Keratinocyte (primary cell): ENCODE data around the gene DLG5. TPM values are rescaled to one million over a fixed set of nuclear protein-coding genes. Genes with fewer than 3 reads are reported as not detected.

Experiments used
- DNase-seq: peaks from one replicate; pipeline ENCODE4 v3.0.0-alpha.2; 2011; ENCODE audit warnings: low read depth, missing footprints, low spot score
- FAIRE-seq: peaks from 2 replicates; lab custom pipeline; 2011; peaks lifted over from hg19 to GRCh38; lab: Jason Lieb, UNC
- H2AFZ ChIP-seq: 2 replicates; pipeline ENCODE4 v1.6.0; 2012; ENCODE audit warnings: low read length, control low read depth, inconsistent platforms; ENCODE audit not compliant: control insufficient read depth
- H3K27ac ChIP-seq: 2 replicates; pipeline ENCODE4 v1.5.1; 2011; ENCODE audit warnings: low read length; ENCODE audit not compliant: control insufficient read depth, insufficient read depth
- H3K27me3 ChIP-seq: 3 replicates; pipeline ENCODE4 v1.6.0; 2011; ENCODE audit warnings: low read length; ENCODE audit not compliant: control insufficient read depth, insufficient read depth; ENCODE audit errors: extremely low read depth
- H3K36me3 ChIP-seq, 2 experiments: 2 replicates in 1 of 2; 3 replicates in 1 of 2; pipeline ENCODE4 v1.5.1; 2011; ENCODE audit warnings: low read length in 2 of 2, mild to moderate bottlenecking in 1 of 2; ENCODE audit not compliant: control insufficient read depth in 2 of 2, insufficient read depth in 2 of 2; ENCODE audit errors: extremely low read depth in 1 of 2
- H3K4me1 ChIP-seq: 3 replicates; pipeline ENCODE4 v1.5.1; 2011; ENCODE audit warnings: low read length; ENCODE audit not compliant: control insufficient read depth, insufficient read depth; ENCODE audit errors: extremely low read depth
- H3K4me2 ChIP-seq: 3 replicates; pipeline ENCODE4 v1.6.0; 2011; ENCODE audit warnings: low read depth, low read length; ENCODE audit not compliant: control insufficient read depth, insufficient read depth; ENCODE audit errors: extremely low read depth
- H3K4me3 ChIP-seq, 3 experiments: fragments of 200-600 bp in 1 of 3; sonication (generic) in 1 of 3; 2 replicates in 2 of 3; 3 replicates in 1 of 3; pipeline ENCODE4 v1.5.1; 2011 to 2016; ENCODE audit warnings: low read length in 3 of 3, mild to moderate bottlenecking in 3 of 3, control low read depth in 2 of 3, inconsistent platforms in 1 of 3, low read depth in 1 of 3, mixed read lengths in 1 of 3, mixed run types in 1 of 3, moderate library complexity in 1 of 3; ENCODE audit not compliant: control insufficient read depth in 2 of 3, insufficient read depth in 2 of 3; ENCODE audit errors: extremely low read depth in 1 of 3
- H3K79me2 ChIP-seq: 2 replicates; pipeline ENCODE4 v1.6.0; 2012; ENCODE audit warnings: low read length; ENCODE audit not compliant: control insufficient read depth, insufficient read depth
- H3K9ac ChIP-seq: 3 replicates; pipeline ENCODE4 v1.6.0; 2011; ENCODE audit warnings: low read length; ENCODE audit not compliant: control insufficient read depth, insufficient read depth; ENCODE audit errors: extremely low read depth
- H3K9me1 ChIP-seq: 3 replicates; pipeline ENCODE4 v1.6.0; 2011; ENCODE audit warnings: low read length; ENCODE audit not compliant: control insufficient read depth, insufficient read depth; ENCODE audit errors: extremely low read depth
- H3K9me3 ChIP-seq: 2 replicates; pipeline ENCODE4 v1.5.1; 2012; ENCODE audit warnings: low read depth, low read length; ENCODE audit not compliant: control insufficient read depth
- H4K20me1 ChIP-seq: 3 replicates; pipeline ENCODE4 v1.6.0; 2011; ENCODE audit warnings: low read length; ENCODE audit not compliant: control insufficient read depth, insufficient read depth; ENCODE audit errors: extremely low read depth
- CTCF ChIP-seq, 3 experiments: IDR thresholded peaks in 1 of 3; conservative IDR thresholded peaks in 1 of 3; optimal IDR thresholded peaks in 1 of 3; 2 replicates in 2 of 3; 3 replicates in 1 of 3; pipeline versions ENCODE3 to v1.5.1; 2011; ENCODE audit warnings: low read length in 3 of 3, mild to moderate bottlenecking in 3 of 3, moderate library complexity in 2 of 3, control low read depth in 1 of 3, inconsistent platforms in 1 of 3; ENCODE audit not compliant: insufficient read depth in 2 of 3; ENCODE audit errors: extremely low read depth in 1 of 3
- EZH2 ChIP-seq: IDR thresholded peaks from one replicate; pipeline ENCODE4 v1.6.1; 2012; ENCODE audit warnings: inconsistent platforms, mild to moderate bottlenecking, low read length, moderate library complexity
- dilution Hi-C: fragments of 300-500 bp; cut with MboI; formaldehyde crosslinking; loops from one replicate; pipeline ENCODE4 v1.7.0; 2020; ENCODE audit warnings: low sequenced_read_pairs; ENCODE audit not compliant: extremely low pct_ligation_motif_present
- polyA plus RNA-seq, 5 experiments: library from polyadenylated mRNA; depleted of rRNA in 3 of 5; stranded (reverse) in 3 of 5; stranded (forward) in 1 of 5; unstranded in 1 of 5; fragments of >200 nt; gene quantifications; 1 replicate in 1 of 5; 2 replicates in 3 of 5; 3 replicates in 1 of 5; pipeline versions ENCODE4 v1.2.1 to v1.2.3, GENCODE V29; 2011 to 2012; ENCODE audit warnings: missing spikeins in 2 of 5, low read depth in 1 of 5, low replicate concordance in 1 of 5

Gene DLG5
- polyA plus RNA-seq, 1 donor (not counting 4 experiments of a cell fraction or from before 2014, with no cell fraction given), result 17.2 TPM

GRCh38 chr10:77868523-77868922 is 58.0 kb downstream of the DLG5 start:
- Histone ChIP-seq H2AFZ (no peak overlapping the region), H3K79me2 (peaks cover 36% of the 10 kb centered on the region), H3K36me3 (peaks cover 11 to 20% of the 10 kb centered on the region in 2 experiments), H3K27ac (peak overlapping the region; percentile 17), H3K27me3 (no peaks in the 10 kb centered on the region), H3K9ac (no peak overlapping the region), H3K9me1 (no peaks in the 10 kb centered on the region), H3K9me3 (no peaks in the 10 kb centered on the region), H3K4me1 (peaks cover 88% of the 10 kb centered on the region), H3K4me2 (no peak overlapping the region), H3K4me3 (no peak overlapping the region), H4K20me1 (no peaks in the 10 kb centered on the region)
- no peak for DNase-seq
- FAIRE-seq, result no peak
- dilution Hi-C loops, result no loop called here
- no peak for TF ChIP-seq CTCF (optimal IDR thresholded peaks at IDR 0.05 in 1 of 3, IDR thresholded peaks at IDR 0.05 in 1 of 3, conservative IDR thresholded peaks at IDR 0.05 in 1 of 3; ENCODE audit: extremely low read depth in 1 of 3, insufficient read depth in 2 of 3, low read length in 3 of 3)
- no peak for TF ChIP-seq EZH2

- H3K27me3 ChIP-seq, result no peaks in the 10 kb centered on the region
- H3K27ac ChIP-seq, result no peak overlapping the region
- H3K9ac ChIP-seq, result no peak overlapping the region
- no peaks in the 10 kb centered on the region for H3K9me3 ChIP-seq
- no peak for DNase-seq
- no peaks in the 10 kb centered on the region for H4K20me1 ChIP-seq
- H3K4me3 ChIP-seq, result no peak overlapping the region
- H2AFZ ChIP-seq, result no peak overlapping the region
- TF ChIP-seq CTCF (optimal IDR thresholded peaks at IDR 0.05 in 1 of 3, IDR thresholded peaks at IDR 0.05 in 1 of 3, conservative IDR thresholded peaks at IDR 0.05 in 1 of 3; ENCODE audit: extremely low read depth in 1 of 3, insufficient read depth in 2 of 3, low read length in 3 of 3) (no peak), EZH2 (no peak)
- peak overlapping the region; percentile 15 for H3K4me2 ChIP-seq
- H3K9me1 ChIP-seq, result no peaks in the 10 kb centered on the region
- H3K79me2 ChIP-seq, result peaks cover 35% of the 10 kb centered on the region
- peaks cover 11 to 22% of the 10 kb centered on the region in 2 experiments for H3K36me3 ChIP-seq
- H3K4me1 ChIP-seq, result peaks cover 79% of the 10 kb centered on the region
- peak; percentile 84 for FAIRE-seq
- dilution Hi-C loops, result no loop called here
Measured at GRCh38 chr10:77867124-77867719, 59.3 kb downstream of the DLG5 start.
